HG03108 (cell line): ENCODE data around the gene NRDE2.
"Not testable (repeated sequence)": the region's sequence is repeated elsewhere in the genome, so short reads cannot be mapped to it uniquely, and the experiment has no call there.

Experiments
- ATAC-seq: cut with Tn5 transposase; IDR thresholded peaks from one replicate; pipeline ENCODE4 v1.9.1; 2021; ENCODE audit warnings: moderate library complexity; ENCODE audit not compliant: unreplicated experiment

The NRDE2 gene

DNA sequence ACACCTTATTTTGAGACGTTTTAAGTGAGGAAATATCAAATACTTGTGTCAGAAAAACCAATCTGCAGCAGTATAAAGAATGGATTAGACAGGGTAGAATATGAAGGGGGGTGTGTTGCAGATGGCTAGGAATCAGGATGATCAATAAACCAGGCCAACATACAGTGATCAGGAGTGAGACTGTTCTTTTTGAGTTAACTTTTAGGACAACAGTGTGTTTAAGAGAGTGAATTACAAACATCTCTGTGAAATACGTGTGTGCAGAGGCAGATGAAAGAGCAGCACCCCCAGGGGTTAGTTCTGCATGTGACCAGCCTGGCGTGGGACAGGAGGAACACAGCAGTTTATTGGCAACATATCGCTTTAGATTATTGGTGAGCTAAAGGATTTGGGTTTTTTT lies 10.6 kb upstream of the NRDE2 start:
- no peak for ATAC-seq

DNA sequence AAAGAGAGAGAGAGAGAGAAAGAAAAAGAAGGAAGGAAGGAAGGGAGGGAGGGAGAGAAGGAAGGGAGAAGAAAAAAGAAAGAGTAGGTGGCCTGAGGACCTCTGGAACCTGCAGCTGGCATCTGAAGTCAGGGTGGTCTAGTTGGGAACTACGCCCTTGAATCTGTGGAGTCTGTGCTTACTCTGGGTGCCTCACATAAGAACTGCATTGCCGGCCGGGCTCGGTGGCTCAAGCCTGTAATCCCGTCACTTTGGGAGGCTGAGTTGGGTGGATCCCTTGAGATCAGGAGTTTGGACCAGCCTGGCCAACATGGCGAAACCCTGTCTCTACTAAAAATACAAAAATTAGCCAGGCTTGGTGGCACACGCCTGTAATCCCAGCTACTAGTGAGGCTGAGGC lies 10.0 kb upstream of the NRDE2 start:
- no peak for ATAC-seq

DNA sequence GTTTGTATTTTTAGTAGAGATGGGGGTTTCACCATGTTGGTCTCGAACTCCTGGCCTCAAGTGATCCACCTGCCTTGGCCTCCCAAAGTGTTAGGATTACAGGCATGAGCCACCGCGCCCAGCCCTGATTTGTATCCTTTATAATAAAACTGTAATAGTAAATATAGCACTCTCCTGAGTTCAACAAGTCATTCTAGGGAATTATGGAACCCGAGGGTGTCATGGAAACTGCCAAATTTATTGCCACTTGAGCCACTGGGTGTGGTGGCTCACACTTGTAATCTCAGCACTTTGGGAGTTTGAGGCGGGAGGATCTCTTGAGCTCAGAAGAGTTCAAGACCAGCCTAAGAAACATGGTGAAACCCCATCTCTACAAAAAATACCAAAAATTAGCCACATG lies 9.5 kb upstream of the NRDE2 start:
- not testable (repeated sequence) for ATAC-seq

DNA sequence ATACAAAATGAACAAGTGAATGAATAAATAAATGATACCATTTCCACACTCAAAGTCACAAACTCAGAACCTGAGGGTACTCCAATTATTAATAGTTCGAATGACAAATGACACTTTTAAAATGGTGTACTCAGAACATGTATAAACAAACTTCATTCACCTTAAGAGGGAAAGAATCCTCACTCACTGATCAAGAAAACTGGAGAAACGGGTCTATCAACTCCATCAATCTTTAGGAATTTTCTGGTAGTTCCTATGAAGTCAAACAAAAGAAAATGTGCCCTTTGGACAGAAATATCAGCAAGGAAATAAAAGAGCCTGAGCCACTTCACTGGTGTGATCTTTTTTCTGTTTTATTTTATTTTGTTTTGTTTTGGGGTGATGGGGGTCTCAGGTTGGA lies 5.2 kb upstream of the NRDE2 start:
- no peak for ATAC-seq

DNA sequence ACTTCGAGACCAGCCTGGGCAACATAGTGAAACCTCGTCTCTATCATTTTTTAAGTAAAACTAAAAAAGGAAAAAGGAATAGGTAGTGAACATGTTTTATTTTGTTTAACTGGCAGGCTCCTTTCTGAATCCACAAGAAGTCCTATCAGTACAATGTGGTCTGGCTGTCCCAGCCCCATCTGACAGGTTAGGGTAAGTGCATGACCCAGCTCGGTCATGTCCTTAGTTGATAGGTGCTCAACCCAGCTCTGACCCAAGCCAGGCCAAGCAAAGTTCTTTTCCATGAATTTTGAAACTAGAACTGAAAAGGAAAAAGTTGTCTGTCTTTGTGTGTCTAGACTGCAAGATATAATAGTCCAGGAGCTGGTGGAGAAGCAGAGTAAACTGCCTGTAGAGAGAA lies 4.7 kb upstream of the NRDE2 start:
- ATAC-seq, result no peak

DNA sequence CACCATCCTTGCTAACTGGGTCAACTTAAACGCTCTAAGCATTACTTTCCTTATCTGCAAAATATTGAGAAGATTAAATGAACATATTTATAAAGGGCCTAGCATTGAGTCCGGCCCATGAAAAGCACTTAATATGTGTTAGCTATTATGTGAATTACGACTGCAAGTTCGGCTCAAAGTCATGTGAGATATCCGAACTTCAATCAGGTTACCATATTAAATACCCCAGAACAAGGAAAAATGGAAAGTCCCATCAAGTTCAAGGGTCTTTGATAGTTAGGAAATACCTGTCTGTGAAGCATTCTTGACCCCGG lies 487 bp upstream of the NRDE2 start:
- ATAC-seq, result no peak

DNA sequence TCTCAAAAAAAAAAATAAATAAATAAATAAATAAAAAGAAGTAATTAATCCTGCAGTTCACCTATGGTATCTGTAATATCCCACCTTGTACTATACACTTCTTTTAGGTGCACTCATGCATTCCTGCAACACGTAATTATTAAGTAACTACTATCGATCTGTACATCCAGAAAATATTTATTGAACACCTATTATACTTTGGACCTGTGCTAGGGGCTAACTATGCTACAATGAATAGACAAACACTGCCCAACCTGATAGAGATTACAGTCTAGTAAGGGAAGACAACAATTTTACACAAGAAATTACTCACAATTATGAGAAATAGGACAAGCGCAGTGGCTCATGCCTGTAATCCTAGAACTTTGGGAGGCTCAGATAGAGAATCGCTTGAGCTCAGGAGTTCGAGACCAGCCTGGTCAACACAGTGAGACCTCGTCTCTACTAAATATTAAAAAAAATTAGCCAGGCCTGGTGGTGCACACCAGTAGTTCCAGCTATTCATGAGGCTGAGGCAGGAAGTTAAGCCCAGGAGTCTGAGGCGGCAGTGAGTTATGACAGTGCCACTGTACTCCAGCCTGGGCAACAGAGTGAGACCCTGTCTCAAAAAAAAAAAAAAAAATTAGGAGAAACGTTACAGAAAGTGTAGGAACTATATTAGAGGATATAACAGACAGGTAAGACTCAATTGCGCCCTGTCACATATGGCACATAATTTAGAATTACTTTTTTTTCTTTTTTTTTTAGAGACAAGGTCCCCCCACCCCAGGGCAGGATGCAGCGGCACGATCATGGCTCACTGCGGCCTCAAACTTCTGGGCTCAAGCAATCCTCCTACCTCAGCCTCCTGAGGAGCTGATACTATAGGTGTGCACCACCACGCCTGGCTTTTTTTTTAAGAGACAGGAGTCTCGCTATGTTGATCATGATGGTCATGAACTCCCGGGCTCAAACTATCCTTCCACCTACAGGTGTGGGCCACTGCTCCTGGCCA lies 1.2 kb downstream of the NRDE2 start:
- ATAC-seq, result no peak

DNA sequence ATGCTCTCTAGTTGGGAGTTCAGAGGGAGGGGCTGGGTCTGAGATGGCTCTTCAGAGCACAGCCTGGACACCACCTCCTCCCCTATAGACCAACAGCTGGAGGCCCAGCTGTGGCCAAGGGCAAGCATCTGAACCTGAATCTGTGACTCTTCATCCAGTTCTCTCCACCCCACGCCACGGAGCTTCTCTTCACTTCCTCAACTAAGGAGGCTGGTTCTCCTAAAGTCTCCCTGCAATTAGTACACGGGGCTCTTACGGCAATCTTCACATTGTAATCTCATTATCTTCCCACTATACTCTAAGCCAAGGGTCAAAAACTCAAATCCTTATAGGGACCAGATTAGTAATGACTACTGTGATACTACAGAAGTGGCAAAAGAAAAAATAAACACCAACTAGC lies 9.8 kb downstream of the NRDE2 start:
- no peak for ATAC-seq

DNA sequence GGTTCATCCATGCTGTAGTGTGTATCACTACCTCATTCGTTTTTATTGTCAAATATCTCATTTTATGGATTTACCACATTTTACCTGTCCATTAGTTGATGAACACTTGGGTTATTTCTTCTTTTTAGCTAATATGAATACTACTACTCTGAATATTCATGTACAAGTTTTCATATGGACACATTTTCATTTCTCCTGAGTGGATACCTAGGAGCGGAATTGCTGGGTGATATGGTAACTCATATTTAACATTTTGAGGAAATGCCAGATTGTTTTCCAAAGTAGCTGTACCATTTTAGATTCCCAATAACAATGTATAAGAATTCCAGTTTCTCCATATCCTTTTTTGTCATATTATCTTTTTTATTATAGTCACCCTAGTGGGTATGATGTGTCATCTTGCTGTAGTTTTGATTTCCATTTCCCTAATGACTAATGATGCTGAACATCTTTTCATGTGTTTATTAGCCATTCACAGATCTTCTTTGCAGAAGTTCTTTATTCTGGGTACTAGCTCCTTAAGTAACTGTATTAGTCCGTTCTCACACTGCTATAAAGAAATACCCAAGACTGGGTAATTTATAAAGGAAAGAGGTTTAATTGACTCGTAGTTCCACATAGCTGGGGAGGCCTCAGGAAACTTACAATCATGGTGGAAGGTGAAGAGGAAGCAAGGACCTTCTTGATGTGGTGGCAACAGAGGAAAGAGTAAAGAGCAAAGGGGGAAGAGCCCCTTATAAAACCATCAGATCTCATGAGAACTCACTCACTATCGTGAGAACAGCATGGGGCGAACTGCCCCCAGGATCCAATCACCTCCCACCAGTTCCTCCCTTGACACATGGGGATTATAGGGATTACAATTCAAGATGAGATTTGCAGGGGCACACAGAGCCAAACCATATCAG lies 11.9 kb downstream of the NRDE2 start:
- no peak for ATAC-seq

DNA sequence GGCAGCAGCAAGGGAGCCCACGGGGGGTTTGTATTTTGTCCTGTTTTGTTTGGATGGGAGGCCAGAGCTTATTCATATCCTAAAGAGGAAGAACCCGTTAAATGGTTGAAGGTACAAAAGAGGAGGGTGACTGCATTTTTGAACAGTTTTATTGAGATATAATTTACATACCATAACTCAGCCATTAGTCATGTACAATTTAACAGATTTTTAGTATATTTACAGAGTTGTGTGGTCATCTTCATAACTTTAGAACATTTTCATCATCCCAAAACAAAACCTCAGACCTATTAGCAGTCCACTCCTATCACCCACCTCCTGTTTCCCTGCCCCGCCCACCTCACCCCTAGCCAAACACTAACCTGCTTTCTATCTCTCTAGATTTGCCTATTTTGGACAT lies 12.6 kb downstream of the NRDE2 start:
- no peak for ATAC-seq

DNA sequence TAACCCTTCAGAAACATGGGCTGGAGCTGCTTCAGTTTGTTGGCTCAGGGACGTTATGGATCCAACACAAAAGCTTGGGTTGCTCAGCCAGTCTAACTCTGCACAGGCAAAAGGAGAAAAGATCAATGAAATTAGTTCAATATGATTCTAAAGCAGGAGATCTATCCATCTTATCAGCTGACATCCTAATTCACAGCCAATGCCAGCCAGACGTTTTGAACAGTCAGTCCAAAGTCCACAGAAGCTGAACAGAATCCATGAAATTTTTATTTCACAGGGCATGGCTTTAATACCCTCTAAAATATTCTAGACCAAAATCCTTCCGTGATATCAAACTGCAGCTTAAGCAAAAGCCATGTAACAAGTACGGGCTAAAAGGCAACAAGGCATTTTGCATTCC lies 13.7 kb downstream of the NRDE2 start:
- no peak for ATAC-seq

DNA sequence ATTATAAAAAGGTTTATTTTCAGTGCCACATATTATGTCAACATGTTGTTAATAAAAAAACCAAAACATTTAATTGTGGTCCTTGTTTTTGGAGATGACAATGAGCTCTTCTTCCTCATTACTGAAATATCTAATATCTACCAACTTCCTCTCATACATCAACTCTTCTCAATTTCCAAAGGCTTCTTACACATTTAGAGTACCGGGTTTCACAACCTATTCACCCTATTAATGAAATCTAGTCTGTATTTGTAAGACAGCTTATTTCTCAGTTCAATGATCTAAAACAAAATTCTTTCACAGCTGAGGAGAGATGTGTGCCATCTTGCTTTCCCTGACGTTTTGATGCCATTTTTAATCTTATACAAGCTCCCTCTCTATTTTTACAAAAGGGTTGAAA lies 14.5 kb downstream of the NRDE2 start:
- ATAC-seq, result no peak

DNA sequence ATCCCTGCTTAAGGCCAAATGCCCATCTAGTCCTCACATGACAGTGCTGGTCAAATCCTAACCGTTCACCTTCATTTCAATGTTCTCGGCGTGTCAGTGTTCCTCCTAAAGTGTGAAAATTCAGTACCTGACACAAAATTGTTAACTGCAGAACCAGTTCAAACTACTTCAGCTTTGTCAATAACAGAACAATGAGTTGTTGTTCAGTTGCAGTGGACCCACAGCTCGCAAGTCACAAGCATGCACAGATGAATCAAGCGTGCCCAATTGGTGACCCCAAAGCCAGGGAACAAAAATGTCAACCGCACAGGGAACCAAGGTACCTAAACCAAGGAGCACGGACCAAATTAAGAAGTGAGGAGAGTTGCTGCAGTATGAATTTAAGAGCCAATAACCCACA lies 23.2 kb downstream of the NRDE2 start:
- ATAC-seq, result no peak

DNA sequence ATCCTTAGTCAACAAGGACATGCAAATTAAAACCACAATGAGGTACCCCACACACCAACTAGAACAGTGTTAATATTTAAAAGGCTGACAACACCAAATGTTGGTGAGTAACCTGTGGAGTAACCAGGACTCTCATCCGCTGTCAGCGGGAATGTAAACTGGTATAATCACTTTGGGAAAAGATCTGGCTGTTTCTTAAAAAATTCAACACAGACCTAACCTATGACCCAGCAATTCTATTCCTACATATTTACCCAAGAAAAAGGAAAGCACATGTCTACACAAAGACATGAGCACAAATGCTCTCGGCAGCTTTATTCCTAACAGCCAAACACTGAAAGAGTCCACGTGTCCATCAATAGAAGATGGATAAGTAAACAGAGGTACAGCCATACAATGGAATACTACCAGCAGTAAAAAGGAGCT lies 26.6 kb downstream of the NRDE2 start:
- ATAC-seq, result no peak

DNA sequence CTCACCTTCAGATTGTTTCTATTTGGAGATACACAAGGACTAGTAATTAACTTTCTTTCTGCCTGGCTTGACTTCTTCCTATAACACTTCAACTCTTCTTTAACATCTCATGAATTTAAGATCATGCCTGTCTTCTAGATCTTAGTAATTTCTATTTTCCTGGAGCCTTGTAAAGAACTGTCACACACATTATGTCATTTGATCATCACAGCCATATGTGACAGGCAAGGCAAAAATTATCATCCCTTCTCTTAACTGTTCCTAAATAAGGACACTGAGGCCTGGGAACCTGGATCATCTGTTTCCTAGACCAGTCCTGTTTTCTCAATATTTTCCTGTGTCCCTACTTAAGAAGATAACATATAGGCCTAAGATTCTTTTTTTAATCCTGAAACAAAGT lies 27.2 kb downstream of the NRDE2 start:
- no peak for ATAC-seq

DNA sequence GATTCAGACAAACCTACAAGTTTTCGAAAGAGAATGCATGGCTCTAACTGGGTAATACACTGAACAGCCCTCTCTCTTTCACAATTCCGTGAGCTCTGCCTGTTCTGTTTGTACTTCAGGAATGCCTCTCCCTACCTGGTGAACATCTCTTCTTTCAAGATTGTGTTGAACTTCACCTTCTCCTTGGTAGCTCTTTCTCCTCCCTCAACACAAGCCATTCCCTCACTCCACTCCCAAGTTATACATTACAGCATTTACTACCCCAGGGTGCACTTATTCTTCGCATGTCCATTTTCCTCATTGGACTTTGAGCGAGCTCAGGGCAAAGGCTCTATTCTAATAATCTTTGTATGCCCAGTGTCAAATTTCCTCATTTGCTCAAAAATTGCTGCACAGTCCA lies 28.3 kb downstream of the NRDE2 start:
- ATAC-seq, result no peak

DNA sequence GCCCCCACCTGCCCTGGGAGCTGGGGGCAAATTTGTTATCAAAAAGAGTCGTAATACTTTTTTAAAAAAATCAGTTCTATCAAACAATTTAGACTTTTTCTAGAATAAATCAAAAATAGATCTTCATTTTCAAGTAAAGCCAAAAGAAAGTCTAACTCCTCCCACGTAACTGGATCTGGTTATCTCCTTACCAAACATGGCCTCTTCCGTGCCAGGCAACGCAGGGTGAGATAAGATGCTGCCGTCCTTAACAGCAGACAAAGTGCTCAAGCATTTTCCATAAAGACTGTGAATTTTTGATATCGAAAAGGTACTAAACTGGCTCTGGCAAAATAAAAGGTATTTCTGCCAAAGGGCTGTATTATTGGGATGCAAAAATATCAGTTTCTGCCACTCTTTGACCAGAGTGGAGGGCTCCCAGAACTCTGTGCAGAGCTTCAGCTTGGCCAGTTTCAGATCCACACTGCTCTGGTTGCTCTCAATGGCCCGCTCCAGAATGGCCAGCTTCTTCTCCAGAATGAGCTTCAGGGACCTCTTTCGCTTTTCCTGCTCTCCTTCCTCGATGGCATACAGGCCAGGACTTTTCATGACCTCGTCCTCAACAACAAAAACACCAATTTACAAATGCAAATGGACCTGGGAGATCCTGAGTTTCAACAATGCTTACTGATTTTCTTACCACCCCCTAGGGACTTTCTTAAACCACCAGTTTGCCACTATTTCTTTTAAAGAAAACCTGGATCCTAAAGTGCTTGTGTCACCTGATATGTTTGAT lies 29.0 kb downstream of the NRDE2 start:
- no peak for ATAC-seq

DNA sequence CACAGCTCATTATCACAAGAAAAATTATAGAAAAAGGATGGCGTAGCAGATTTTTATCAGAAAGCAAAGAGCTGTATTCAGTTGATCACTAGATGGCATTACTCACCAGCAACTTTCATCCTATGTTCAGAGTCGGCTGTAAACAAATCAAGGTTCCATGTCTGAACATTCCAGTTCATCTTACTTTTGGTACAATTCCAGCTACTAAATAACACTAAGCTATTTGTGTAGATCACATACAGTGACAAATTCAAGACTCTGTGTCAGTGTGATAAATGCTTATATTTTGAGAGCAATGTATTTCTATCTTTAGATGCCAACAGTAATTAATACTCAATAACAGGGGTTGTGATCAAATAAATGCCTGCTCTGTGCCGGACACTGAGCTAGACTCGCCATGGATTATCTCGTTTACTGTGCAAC lies 30.1 kb downstream of the NRDE2 start:
- no peak for ATAC-seq

DNA sequence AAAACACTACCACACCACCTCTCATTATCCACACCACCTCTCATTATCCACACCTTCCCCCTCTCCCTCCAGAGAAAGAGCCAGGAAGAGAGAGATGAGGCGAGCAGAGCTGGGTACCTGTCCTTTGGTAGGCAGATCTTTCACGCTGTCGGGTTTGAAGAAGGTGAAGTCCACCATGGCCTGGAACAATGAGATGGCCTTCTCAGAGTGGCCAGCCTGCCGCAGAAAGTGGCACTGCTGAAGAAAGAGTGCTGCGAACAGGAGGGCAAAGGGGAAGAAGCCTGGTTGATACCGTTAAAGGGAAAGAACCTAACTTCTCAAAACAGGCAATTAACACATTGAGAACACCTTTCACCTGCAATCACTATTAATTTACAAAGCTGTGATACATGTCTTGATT lies 30.6 kb downstream of the NRDE2 start:
- no peak for ATAC-seq

DNA sequence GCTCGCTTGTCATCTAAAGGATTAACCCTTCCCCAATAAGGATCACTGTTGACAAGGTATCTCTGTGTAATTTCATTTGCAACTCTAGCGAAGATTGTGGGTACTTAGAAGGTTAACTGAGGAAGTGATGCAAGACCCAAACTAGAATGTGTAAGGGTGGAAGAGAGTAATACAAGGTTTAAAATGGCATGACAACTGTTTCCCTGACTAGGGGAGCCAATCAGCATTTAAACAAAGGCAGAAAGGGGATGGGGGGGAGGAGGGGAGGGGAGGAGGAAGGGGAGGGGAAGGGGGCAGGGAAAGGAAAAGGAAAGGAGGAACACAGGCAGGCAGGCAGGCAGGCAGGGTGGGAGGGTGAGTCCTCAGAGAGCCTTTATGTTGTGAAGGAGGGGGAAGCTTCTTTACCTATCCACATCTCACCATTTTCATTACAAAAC lies 31.1 kb downstream of the NRDE2 start:
- no peak for ATAC-seq

DNA sequence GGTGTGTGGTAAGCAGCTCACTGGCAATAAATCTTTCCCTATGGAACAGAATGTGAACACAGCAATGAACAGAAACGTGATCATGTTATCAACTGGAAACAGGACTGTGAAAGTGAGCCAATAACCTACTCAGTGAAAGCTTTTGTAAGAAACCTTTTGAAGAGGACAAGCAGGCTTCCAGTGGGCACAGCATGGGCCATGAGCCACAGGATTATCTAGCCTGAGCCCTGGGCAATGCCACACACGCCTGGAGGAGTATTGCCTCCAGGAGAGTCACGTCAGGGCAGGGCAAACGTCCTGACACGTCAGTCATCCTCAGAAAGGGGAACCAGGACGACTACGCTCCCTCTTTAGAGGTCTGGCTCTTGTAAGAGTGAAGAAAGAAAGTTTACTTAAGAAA lies 32.3 kb downstream of the NRDE2 start:
- no peak for ATAC-seq
